ENCODE measurements around the gene NPAS2.

Gene NPAS2

DNA sequence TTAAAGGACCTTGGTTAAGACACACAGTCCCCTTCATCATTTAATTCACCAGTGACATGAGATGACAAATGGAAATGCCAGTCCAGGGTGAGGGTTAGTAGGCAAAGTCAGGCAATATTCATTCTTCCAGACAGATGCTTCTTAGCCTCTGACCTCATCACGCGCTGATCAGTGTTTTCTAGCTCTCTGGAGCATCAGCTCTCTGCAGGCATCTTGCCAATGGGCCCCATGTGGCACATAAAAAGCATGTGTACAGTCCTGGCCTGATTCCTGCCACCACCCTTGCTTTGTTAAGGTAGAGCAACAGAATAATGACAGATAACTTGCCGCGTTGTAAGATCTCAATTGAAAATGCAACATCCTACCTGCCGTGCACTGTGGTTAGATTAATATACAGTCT, 20.3 kb upstream of the NPAS2 start:
- no peak for DNase-seq

- no peak for DNase-seq
These were observed 19.0 kb upstream of the NPAS2 start for GRCh38 chr2:100800915-100801314.

DNA sequence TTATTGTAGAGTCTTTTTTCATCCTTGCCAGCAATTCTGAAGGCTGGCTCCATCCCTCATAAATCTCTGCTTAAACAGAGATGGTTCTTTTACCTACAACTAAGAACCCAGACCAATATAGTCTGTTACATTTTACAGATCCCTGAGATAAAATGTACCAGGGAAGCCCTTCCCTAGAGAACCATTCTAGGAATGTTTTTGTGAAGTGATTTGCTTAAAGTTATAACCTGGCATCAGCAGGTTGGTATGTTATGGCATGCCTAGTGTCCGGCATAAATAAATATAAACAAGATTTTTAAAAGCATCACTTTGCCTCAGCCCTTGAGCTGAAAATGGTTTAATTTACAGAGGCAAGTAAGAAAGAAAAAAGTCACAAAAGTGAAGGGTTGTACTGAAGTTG, 18.5 kb upstream of the NPAS2 start:
- no peak for DNase-seq

GRCh38 chr2:100802066-100802465, 17.9 kb upstream of the NPAS2 start:
- DNase-seq: no peak

- no peak for DNase-seq
These were observed 16.6 kb upstream of the NPAS2 start for GRCh38 chr2:100803334-100803733.

DNA sequence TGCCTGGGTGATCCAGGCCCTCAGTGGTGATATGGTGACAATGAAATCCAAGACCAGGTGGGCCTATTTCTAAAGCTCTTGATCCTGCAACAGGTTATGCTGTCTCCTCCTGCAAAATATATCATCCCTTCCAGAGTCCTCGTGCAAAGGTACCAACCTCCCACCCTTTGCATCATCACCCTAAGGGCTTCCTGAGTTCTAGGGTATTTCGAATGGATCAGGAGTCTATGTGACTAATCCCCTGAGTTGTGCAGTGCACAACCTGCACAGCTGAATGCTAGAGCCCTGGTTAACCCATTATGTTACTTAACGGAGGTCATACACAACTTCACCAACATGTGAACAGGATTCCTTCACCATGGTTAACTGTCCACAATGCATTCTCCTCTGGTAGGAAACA, 13.4 kb upstream of the NPAS2 start:
- DNase-seq: no peak

DNA sequence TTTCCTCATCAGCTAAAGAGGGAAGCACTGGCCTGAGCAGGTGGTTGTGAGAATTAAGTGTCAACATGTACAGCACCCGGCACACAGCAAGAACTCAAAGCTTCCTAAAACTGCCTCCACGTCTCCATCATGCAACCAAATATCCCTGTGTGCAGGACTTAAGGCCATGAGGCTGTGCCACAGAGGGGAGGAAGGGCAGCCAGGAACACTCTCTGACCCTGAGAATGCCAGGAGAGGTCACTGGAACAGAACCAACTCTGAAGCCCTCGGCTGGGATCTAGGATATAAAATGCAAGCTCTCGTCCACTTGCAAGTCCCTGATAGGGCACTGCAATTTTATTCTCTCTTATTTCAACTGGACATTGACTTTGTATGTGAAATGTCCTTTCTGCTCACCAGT, 12.2 kb upstream of the NPAS2 start:
- DNase-seq: no peak

- no peak for DNase-seq
These were observed 11.4 kb upstream of the NPAS2 start for GRCh38 chr2:100808582-100808981.

- no peak for DNase-seq
These were observed 10.4 kb upstream of the NPAS2 start for GRCh38 chr2:100809506-100809905.

GRCh38 chr2:100810603-100811145, 9.3 kb upstream of the NPAS2 start:
- no peak for DNase-seq

GRCh38 chr2:100812116-100812515, 7.8 kb upstream of the NPAS2 start:
- no peak for DNase-seq

DNA sequence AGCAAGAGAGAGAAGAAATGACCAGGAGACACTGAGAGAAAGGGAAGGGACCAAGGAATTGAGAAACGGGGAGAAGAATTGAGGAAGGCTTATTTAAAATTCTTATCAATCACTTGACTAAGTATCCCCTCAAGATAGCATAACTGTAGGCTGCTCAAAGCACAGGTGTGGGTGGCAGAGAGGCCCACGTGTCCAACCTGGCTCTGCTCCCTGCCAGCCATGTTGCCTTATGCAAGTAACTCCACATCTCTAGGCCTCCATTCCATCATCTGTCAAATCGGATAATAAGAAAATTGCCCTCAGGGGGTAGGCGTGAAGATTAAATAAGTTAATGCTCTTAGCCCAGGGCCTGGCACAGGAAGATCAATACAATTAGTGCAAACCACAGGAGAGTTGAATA, 7.4 kb upstream of the NPAS2 start:
- no peak for DNase-seq

GRCh38 chr2:100813527-100813926, 6.4 kb upstream of the NPAS2 start:
- DNase-seq: no peak

GRCh38 chr2:100814043-100814442, 5.9 kb upstream of the NPAS2 start:
- no peak for DNase-seq

DNA sequence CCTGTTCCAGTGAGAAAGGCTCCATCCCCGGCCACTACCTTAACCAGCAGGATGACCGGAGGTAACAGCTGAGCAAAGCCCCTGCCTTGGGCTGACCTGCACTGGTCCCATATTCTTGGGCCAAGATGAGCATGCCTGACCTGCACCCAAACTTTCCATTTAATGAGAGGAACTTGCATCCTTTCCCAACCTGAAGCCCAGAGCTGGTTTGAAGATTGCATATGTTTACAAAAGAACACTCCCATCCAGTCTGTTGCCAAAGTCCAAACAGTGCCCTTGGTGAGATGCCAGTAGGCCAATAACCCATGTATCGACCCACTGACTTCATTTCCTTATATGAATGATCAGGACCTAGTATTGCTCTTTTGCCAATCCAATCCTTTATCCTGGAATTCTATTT, 5.5 kb upstream of the NPAS2 start:
- DNase-seq: no peak

DNA sequence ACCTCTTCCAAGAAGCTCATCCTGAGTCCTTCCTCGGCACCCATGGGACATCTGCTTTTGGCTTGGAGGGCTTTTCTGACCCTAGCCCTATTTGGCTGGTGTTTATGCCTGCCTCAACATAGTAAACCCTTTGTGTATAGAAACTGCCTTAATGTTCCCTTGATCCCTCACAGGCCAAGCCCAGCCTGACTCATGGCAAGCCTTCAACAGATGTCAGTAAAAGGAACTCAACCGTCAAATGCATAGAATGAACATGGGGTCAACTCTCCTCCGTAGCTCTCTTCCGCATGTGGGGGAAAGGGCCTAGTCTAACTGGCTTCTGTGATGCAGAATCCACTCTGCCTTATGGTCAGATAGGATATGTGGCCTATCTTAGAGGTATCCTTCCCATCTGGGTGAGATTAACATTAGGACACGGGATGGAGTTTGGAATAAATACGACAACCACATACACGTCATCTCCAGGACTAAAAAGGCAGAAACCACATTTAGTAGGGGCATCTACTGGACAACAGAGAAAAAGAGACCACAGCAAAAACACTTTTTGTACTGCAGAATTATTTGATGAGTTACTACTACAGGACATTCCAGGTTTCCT, 2.5 kb upstream of the NPAS2 start:
- DNase-seq: no peak

GRCh38 chr2:100818003-100818605, 1.8 kb upstream of the NPAS2 start:
- no peak for DNase-seq

DNA sequence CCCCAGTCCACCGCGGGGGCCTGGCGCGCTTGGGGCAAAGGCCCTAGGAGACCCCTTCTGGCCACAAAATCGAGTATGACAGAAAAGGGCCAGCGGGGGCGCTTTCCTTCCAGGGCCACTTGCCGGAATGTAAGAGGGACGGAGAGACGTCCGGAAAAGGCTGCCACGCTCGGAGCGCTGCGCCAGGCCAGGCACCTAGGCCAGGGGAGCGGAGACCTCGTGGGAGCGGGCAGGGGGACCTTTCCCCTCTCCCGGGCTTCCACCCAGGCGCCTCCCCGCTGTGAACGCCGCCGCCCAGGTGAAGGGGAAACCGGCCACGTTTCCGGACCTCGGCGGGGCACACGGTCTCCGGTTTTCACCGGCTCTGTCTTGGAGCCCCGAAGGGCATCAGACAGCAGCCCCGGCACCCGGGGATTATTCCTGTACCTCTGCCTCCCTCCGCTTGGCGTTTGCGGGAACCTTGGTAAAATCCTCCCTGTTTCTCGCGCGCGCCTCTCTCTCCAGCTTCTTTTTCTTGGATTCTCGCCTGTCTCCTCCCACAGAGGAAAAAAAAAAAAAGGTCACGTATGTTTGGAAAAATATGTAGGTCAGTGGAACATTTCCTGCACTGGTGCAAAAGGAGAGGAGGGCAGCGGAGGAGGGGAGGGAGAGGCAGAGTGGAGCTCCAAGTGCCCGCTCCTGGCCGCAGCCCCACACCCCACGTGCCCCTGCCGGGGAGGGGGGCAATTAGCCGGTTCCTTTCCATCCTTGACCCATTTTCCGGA, 1.2 kb upstream of the NPAS2 start:
- DNase-seq: no peak

DNA sequence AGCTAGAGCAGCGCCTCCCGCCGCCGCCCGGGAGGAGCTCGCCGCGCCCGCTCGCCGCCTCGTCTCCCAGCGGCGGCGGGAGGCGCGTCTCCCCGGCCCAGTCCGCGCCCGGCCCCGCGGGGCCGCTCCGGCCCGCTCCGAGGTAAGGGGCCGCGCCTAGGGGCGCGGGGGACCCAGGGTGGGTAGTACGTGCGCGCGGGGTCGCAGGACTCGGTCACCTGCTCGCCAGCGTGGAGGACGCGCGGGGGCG, 259 bp downstream of the NPAS2 start:
- no peak for DNase-seq

DNA sequence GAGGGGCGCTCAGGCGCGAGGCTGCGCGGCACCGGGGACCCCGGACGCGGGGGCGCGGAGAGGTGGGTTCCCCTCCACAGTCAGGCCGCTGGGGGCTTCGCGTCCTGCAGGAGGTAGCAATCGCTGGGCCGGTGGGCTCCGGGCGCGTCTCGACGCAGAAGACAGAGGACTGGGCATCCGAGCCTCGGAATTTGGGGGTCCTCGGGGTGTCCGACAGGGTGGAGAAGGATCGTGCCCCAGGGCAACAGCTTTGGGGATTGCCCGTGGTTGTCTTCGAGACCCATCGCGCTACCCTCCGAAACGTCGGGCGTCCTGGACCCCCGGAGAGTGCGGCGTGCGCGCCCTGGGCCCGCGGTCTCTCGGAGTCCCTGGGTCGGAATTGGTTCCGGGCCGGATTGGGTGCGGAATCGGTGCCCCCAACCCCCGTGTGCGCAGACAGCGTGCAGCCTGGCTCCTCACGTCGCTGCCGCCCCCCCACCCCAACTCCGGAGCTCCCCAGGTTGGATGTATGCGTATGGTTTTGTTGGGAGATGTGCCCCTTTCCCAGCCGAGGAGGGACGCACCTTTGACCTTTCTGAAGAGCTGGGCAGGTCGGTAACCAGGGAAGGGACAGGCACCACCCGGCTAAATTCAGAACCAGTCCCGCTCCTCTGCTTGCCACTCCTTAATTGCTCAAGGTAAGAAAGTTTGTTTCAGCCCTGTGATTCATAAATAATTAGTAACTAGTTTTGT, 750 bp downstream of the NPAS2 start:
- no peak for DNase-seq

DNA sequence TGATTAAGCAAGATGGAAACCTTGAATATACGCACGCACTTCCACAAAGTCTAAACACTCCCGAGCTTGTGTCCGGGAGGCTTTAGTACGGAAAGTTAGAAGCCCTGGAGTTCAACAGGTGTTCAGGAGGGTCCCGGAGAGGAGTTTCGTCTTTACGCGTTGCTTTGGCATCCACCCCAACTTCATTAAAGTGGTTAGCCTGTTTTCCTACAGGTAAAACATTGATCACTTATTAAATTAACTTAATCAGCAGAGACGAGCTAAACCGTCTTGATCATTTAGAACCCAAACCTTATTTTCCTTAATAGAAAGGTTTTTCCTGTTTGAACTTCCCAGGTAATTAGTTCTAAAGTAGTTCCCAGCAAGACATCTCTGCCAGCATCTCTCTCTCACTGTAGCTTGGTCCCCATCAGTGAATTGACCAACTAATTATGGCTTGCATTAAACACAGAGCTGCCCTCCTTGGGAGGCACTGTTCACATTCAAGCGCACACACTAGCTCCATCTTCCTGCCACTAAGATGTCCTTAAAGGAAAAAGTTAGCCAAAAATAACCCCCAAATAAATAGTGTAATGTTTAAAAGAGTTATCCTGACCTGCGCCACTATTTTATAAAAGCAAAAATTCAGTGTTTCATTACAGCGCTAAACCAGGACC, 1.4 kb downstream of the NPAS2 start:
- DNase-seq: no peak

GRCh38 chr2:100821911-100822265, 1.9 kb downstream of the NPAS2 start:
- DNase-seq: no peak

GRCh38 chr2:100822587-100823248, 2.8 kb downstream of the NPAS2 start:
- no peak for DNase-seq

All from activated T-cell treated with anti-CD3 and anti-CD28 coated beads for 4 hours (primary cell).